Adrenal gland (tissue), 12 donors: ENCODE data around the gene ABLIM2. TPM values are rescaled to one million over a fixed set of nuclear protein-coding genes. Genes with fewer than 3 reads are reported as not detected.

Source experiments
- DNase-seq, 7 donors: peaks; one replicate each; pipeline ENCODE4 v3.0.0-alpha.2; 2019 to 2020
- H3K27ac ChIP-seq, 5 donors: fragments of 200-600 bp; sonication (generic) in 4 of 5; 1 replicate in 3 of 5; 2 replicates in 2 of 5; pipeline versions ENCODE4 v1.5.1 to v1.8.0; 2016 to 2020; ENCODE audit warnings: mild to moderate bottlenecking in 1 of 5
- H3K27me3 ChIP-seq: fragments of 200-600 bp; 2 replicates; pipeline ENCODE4 v1.8.0; 2021
- H3K36me3 ChIP-seq, 2 donors: fragments of 200-600 bp; replicated peaks in 1 of 2; 1 replicate in 1 of 2; 2 replicates in 1 of 2; pipeline versions ENCODE4 v1.5.1 to v1.8.0; 2018 to 2022
- H3K4me1 ChIP-seq, 2 donors: fragments of 200-600 bp; replicated peaks in 1 of 2; 1 replicate in 1 of 2; 2 replicates in 1 of 2; pipeline versions ENCODE4 v1.5.1 to v1.8.0; 2018 to 2021
- H3K4me3 ChIP-seq, 4 donors: fragments of 200-600 bp; sonication (generic) in 3 of 4; one replicate each; pipeline ENCODE4 v1.5.1; 2016 to 2018
- H3K9me3 ChIP-seq, 3 donors: fragments of 200-600 bp; sonication (generic) in 1 of 3; replicated peaks in 1 of 3; 1 replicate in 2 of 3; 2 replicates in 1 of 3; pipeline versions ENCODE4 v1.5.1 to v1.8.0; 2016 to 2021
- CTCF ChIP-seq, 6 experiments: fragments of 450-650 bp in 4 of 6; fragments of 200-600 bp in 2 of 6; sonication (generic) in 1 of 6; IDR thresholded peaks; 1 replicate in 5 of 6; 2 replicates in 1 of 6; pipeline versions ENCODE4 v1.5.1 to v1.8.0; 2016 to 2021; ENCODE audit warnings: antibody characterized with exemption in 6 of 6, mild to moderate bottlenecking in 2 of 6, moderate library complexity in 1 of 6
- POLR2A ChIP-seq, 2 donors: fragments of 450-650 bp; IDR thresholded peaks; one replicate each; pipeline ENCODE4 v1.6.1; 2017; ENCODE audit warnings: antibody characterized with exemption in 2 of 2, mild to moderate bottlenecking in 2 of 2, moderate library complexity in 1 of 2
- WGBS, 4 donors: extraction: QIAGEN DNeasy Blood & Tissue Kit in 2 of 4; methylation state at CpG; one replicate each; pipeline versions ENCODE4 v1.1.5 to v1.1.7; 2013 to 2017; 5-methylcytosine and 5-hydroxymethylcytosine counted together
- intact Hi-C, 2 donors: fragments of 100-400 bp; cut with DNase I; formaldehyde crosslinking; loops; one replicate each; pipeline versions ENCODE4 v1.14.1 to v1.15.0; 2022 to 2023
- polyA plus RNA-seq, 3 donors: library from polyadenylated mRNA; stranded (reverse); fragments of 200-250 nt in 2 of 3; fragments of 350-450 nt in 1 of 3; fragmentation: Illumina TruSeq in 1 of 3; extraction: RNeasy Lipid Tissue Mini Kit (QIAGEN cat#74804) in 1 of 3; gene quantifications; one replicate each; pipeline ENCODE4 v1.2.3, GENCODE V29; 2013 to 2014
- total RNA-seq, 9 donors: library from RNA; depleted of rRNA in 4 of 9; stranded (reverse); fragments of >200 nt in 4 of 9; fragments of 120-200 nt in 1 of 9; fragmentation: NEBNext Ultra II Directional in 1 of 9; extraction: Animal tissue kit (Norgen Biotek cat#: 25700) in 1 of 9; gene quantifications; one replicate each; pipeline versions ENCODE4 v1.1.0 to v1.2.4, GENCODE V29; 2013 to 2023
- donor health status: healthy with polysubstance abuse.
- donor health status: Bipolar disorder and iron deficiency.
- donor health status: DM: yes; HTN: yes; CAD: no.
- donor health status: DM: no; HTN: no; CAD: no.
- donor health status: DM: no; HTN: no; CAD: no.
- donor health status: DM: yes; HTN: yes; CAD: no.

Gene ABLIM2
- total and polyA plus RNA-seq, 12 donors = 5.8 to 31.2 (median 14.6) TPM

- 86 to 100% (median 95%) methylated on average over 1 of the region's 1 CpG for WGBS, 4 donors
- Histone ChIP-seq H3K9me3 (no peaks in the 10 kb centered on the region), H3K27ac (peak overlapping the region in 1 of 5 donors; percentile 83), H3K27me3 (no peaks in the 10 kb centered on the region), H3K4me3 (no peak overlapping the region), H3K36me3 (no peaks in the 10 kb centered on the region), H3K4me1 (no peaks in the 10 kb centered on the region)
- TF ChIP-seq POLR2A (IDR thresholded peaks at IDR 0.05) (no peak), CTCF (IDR thresholded peaks at IDR 0.05) (peak in 5 of 6 experiments; percentile 33 to 56 (median 44))
- intact Hi-C loops = loop anchor here in 1 of 2 donors (10.0 kb wide), 1 partner anchor 257 kb away; no protein-coding TSS in a partner anchor
- DNase-seq = no peak
These were observed 9.6 kb upstream of the ABLIM2 start for GRCh38 chr4:8168232-8168631.

- 29 to 44% (median 40%) methylated on average over 2 of the region's 2 CpGs for WGBS, 4 donors
- H3K27ac ChIP-seq = peak overlapping the region in 4 of 5 donors; percentile 9 to 83 (median 60)
- DNase-seq = peak in 6 of 7 donors; percentile 52 to 77 (median 66)
- H3K4me1 ChIP-seq = no peaks in the 10 kb centered on the region
- TF ChIP-seq POLR2A (IDR thresholded peaks at IDR 0.05) = no peak
- no peak for TF ChIP-seq CTCF (IDR thresholded peaks at IDR 0.05)
- intact Hi-C loops = loop anchor here in 1 of 2 donors (10.0 kb wide), 1 partner anchor 257 kb away; no protein-coding TSS in a partner anchor
- no peaks in the 10 kb centered on the region for H3K27me3 ChIP-seq
- H3K4me3 ChIP-seq = no peak overlapping the region
- H3K9me3 ChIP-seq = no peaks in the 10 kb centered on the region
- H3K36me3 ChIP-seq = no peaks in the 10 kb centered on the region
These were observed 9.2 kb upstream of the ABLIM2 start for GRCh38 chr4:8167815-8168214.

- Histone ChIP-seq H3K9me3 (no peaks in the 10 kb centered on the region), H3K4me3 (no peak overlapping the region), H3K36me3 (no peaks in the 10 kb centered on the region), H3K4me1 (no peaks in the 10 kb centered on the region), H3K27me3 (no peaks in the 10 kb centered on the region), H3K27ac (peak overlapping the region in 4 of 5 donors; percentile 9 to 83 (median 60))
- intact Hi-C loops = loop anchor here in 1 of 2 donors (10.0 kb wide), 1 partner anchor 258 kb away; no protein-coding TSS in a partner anchor
- whole genome bisulfite sequencing, 4 donors = 33 to 61% (median 52%) methylated on average over 2 of the region's 2 CpGs
- no peak for TF ChIP-seq POLR2A (IDR thresholded peaks at IDR 0.05)
- TF ChIP-seq CTCF (IDR thresholded peaks at IDR 0.05) = no peak
- DNase-seq = peak in 1 of 7 donors; percentile 36
These were observed 8.7 kb upstream of the ABLIM2 start for GRCh38 chr4:8167291-8167690.

- no peak overlapping the region for H3K4me3 ChIP-seq
- H3K9me3 ChIP-seq = no peaks in the 10 kb centered on the region
- TF ChIP-seq POLR2A (IDR thresholded peaks at IDR 0.05) = no peak
- no peak for TF ChIP-seq CTCF (IDR thresholded peaks at IDR 0.05)
- H3K36me3 ChIP-seq = no peaks in the 10 kb centered on the region
- intact Hi-C loops = loop anchor here in 1 of 2 donors (10.0 kb wide), 1 partner anchor 259 kb away; no protein-coding TSS in a partner anchor
- H3K4me1 ChIP-seq = no peaks in the 10 kb centered on the region
- H3K27me3 ChIP-seq = no peaks in the 10 kb centered on the region
- WGBS, 4 donors = 66 to 72% (median 67%) methylated on average over 4 to 6 of the region's 6 CpGs
- no peak overlapping the region for H3K27ac ChIP-seq
- DNase-seq = no peak
These were observed 6.8 kb upstream of the ABLIM2 start for GRCh38 chr4:8165374-8165896.
